H1 (cell line): ENCODE data around the gene GABRB2.

Source experiments
- GABPA ChIP-seq: IDR thresholded peaks from 2 replicates; pipeline ENCODE4 v1.6.1; 2011; ENCODE audit warnings: mild to moderate bottlenecking, low read length, moderate library complexity, borderline replicate concordance; ENCODE audit not compliant: insufficient read depth
- GTF2F1 ChIP-seq: IDR thresholded peaks from 2 replicates; pipeline ENCODE4 v1.6.1; 2012; ENCODE audit warnings: low read depth, low read length, improper control_type of control experiment, borderline replicate concordance
- SRF ChIP-seq: IDR thresholded peaks from 2 replicates; pipeline ENCODE4 v1.6.1; 2011; ENCODE audit warnings: mild to moderate bottlenecking, low read depth, low read length, moderate library complexity
- TF ChIP-seq, protein P1 (sequence below): IDR thresholded peaks from 2 replicates; pipeline ENCODE4 v1.6.1; 2011; ENCODE audit warnings: low read depth, mild to moderate bottlenecking, low read length; ENCODE audit not compliant: insufficient read depth
- TF ChIP-seq, protein P2 (sequence below), 3 experiments: IDR thresholded peaks; 1 replicate in 2 of 3; 2 replicates in 1 of 3; pipeline versions ENCODE4 v1.5.1 to v1.6.1; 2011; ENCODE audit warnings: low read length in 3 of 3, mild to moderate bottlenecking in 3 of 3, inconsistent platforms in 2 of 3, low read depth in 1 of 3, moderate library complexity in 1 of 3; ENCODE audit not compliant: insufficient read depth in 1 of 3; ENCODE audit errors: control extremely low read depth in 1 of 3

DNA sequence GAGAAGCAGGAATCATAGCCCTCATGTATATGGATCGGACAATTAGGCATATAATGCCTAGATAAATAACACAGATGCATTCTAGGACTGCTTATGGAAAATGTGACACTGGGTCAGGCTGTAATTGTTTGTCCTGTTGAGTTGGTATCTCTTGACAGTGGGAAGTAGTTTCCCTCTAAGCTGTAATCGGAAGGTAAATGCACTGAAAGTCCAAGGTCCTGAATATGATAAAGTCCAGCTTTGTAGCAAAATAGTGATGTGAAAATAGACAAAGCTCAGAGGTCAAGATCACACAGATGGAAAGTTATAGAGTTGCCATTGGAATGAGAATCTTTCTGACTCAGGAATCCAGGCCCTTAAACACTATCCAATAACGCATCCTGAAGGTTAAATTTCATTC lies 214.2 kb downstream of the GABRB2 start:
- no peak for TF ChIP-seq GABPA
- no peak for TF ChIP-seq GTF2F1
- no peak for TF ChIP-seq SRF
- TF ChIP-seq, protein P1, sequence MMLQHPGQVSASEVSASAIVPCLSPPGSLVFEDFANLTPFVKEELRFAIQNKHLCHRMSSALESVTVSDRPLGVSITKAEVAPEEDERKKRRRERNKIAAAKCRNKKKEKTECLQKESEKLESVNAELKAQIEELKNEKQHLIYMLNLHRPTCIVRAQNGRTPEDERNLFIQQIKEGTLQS: no peak
- TF ChIP-seq, protein P2, sequence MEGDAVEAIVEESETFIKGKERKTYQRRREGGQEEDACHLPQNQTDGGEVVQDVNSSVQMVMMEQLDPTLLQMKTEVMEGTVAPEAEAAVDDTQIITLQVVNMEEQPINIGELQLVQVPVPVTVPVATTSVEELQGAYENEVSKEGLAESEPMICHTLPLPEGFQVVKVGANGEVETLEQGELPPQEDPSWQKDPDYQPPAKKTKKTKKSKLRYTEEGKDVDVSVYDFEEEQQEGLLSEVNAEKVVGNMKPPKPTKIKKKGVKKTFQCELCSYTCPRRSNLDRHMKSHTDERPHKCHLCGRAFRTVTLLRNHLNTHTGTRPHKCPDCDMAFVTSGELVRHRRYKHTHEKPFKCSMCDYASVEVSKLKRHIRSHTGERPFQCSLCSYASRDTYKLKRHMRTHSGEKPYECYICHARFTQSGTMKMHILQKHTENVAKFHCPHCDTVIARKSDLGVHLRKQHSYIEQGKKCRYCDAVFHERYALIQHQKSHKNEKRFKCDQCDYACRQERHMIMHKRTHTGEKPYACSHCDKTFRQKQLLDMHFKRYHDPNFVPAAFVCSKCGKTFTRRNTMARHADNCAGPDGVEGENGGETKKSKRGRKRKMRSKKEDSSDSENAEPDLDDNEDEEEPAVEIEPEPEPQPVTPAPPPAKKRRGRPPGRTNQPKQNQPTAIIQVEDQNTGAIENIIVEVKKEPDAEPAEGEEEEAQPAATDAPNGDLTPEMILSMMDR (IDR thresholded peaks at IDR 0.05; ENCODE audit: control extremely low read depth in 1 of 3, insufficient read depth in 1 of 3, low read depth in 1 of 3, low read length in 3 of 3): no peak
